NCI-H526 treated with DMSO at 0.1 percent for 48 hours (cell line): ENCODE measurements around the gene RNF213.
A peak's percentile ranks its signal among the peaks of the same experiment; 100 is the strongest.
"Not testable (repeated sequence)": the region's sequence is repeated elsewhere in the genome, so short reads cannot be mapped to it uniquely, and the experiment has no call there.

Source experiments
- DNase-seq: peaks from one replicate; lab custom pipeline; 2025; lab: John Stamatoyannopoulos, UW

The RNF213 gene

GRCh38 chr17:80252871-80253270 is 7.8 kb upstream of the RNF213 start:
- peak; percentile 51 for DNase-seq

- DNase-seq, result peak; percentile 7
Observed at GRCh38 chr17:80253631-80254395, 6.8 kb upstream of the RNF213 start.

GRCh38 chr17:80254396-80255251 is 6.0 kb upstream of the RNF213 start:
- peak; percentile 89 for DNase-seq

- DNase-seq, result no peak
Observed at GRCh38 chr17:80256034-80256350, 4.7 kb upstream of the RNF213 start.

- no peak for DNase-seq
Observed at GRCh38 chr17:80257716-80258213, 2.9 kb upstream of the RNF213 start.

GRCh38 chr17:80258296-80258695 is 2.4 kb upstream of the RNF213 start:
- DNase-seq, result not testable (repeated sequence)

- no peak for DNase-seq
Observed at GRCh38 chr17:80259457-80260068, 1.1 kb upstream of the RNF213 start.

GRCh38 chr17:80260069-80260535 is 550 bp upstream of the RNF213 start:
- peak; percentile 6 for DNase-seq

GRCh38 chr17:80261159-80261894 is 675 bp downstream of the RNF213 start:
- DNase-seq, result peak; percentile 37

- DNase-seq, result no peak
Observed at GRCh38 chr17:80261895-80262279, 1.2 kb downstream of the RNF213 start.

GRCh38 chr17:80262291-80262690 is 1.6 kb downstream of the RNF213 start:
- no peak for DNase-seq

- no peak for DNase-seq
Observed at GRCh38 chr17:80262775-80263244, 2.2 kb downstream of the RNF213 start.

- DNase-seq, result peak; percentile 23
Observed at GRCh38 chr17:80263253-80264204, 2.9 kb downstream of the RNF213 start.

GRCh38 chr17:80264205-80265075 is 3.8 kb downstream of the RNF213 start:
- no peak for DNase-seq

GRCh38 chr17:80265205-80266068 is 4.8 kb downstream of the RNF213 start:
- no peak for DNase-seq

- DNase-seq, result no peak
Observed at GRCh38 chr17:80267391-80267790, 6.7 kb downstream of the RNF213 start.

- no peak for DNase-seq
Observed at GRCh38 chr17:80268427-80268826, 7.8 kb downstream of the RNF213 start.

GRCh38 chr17:80269405-80269807 is 8.8 kb downstream of the RNF213 start:
- DNase-seq, result no peak

GRCh38 chr17:80270104-80270503 is 9.5 kb downstream of the RNF213 start:
- peak; percentile 55 for DNase-seq
